ENCODE measurements around the gene TMEM135.

DNA sequence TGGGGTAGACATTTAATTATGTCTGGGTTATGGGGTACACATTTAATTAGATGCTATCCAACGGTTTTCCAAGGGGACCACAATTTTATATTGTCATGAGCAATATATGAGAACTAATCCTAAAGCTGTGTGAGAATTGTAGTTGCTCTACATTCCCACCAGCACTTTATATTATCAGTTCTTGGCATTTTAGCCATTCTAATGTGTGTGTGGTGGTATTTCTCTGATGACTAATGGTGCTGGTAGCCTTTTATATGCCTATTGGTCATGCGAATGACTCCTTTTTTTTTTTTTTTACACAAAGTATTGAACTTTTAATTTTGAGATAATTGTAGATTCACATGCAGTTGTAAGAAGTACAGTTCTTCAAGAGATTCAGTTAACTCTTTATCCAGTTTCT is 26.2 kb downstream of the TMEM135 start:
- no peak for TF ChIP-seq CTCF (conservative IDR thresholded peaks at IDR 0.05; ENCODE audit: low read depth, low read length)
- no peak for TF ChIP-seq EZH2 (IDR thresholded peaks at IDR 0.05; ENCODE audit: borderline replicate concordance, low read depth, low read length, poor library complexity, severe bottlenecking)
